Breast epithelium (tissue), 3 donors: ENCODE data around the gene PSMD5.

Experiments
- POLR2A ChIP-seq: fragments of 450-650 bp; IDR thresholded peaks from one replicate; pipeline ENCODE4 v1.6.1; 2016; ENCODE audit warnings: antibody characterized with exemption, mild to moderate bottlenecking, moderate library complexity
- POLR2AphosphoS5 ChIP-seq, 3 donors: sonication (generic); formaldehyde crosslinking; IDR thresholded peaks; one replicate each; pipeline ENCODE4 v1.6.1; 2017; ENCODE audit warnings: antibody characterized with exemption in 3 of 3
- TF ChIP-seq, protein P1 (sequence below), 3 donors: fragments of 450-650 bp; IDR thresholded peaks; one replicate each; pipeline ENCODE4 v1.5.1; 2016 to 2017; ENCODE audit warnings: antibody characterized with exemption in 3 of 3, mild to moderate bottlenecking in 3 of 3, moderate library complexity in 3 of 3

DNA sequence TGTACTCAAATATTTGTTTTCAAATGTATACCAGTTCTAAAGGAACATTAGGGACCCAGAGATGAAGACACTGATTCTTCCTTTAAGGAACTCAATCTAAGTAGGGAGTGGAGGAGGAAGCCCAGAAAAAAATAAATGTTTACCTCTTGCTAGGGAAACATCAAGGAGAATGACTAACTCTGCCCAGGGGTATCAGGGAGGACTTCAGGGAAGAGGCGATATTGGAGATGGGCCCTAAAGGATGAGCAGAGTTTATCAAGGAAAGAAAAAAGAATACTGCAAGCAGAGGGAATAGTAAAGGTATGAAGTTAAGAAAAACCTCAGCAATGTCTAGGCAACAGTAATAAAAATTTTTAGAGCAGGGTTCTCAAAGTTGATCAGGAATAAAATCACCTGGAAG lies 65.9 kb downstream of the PSMD5 start:
- TF ChIP-seq, protein P1, sequence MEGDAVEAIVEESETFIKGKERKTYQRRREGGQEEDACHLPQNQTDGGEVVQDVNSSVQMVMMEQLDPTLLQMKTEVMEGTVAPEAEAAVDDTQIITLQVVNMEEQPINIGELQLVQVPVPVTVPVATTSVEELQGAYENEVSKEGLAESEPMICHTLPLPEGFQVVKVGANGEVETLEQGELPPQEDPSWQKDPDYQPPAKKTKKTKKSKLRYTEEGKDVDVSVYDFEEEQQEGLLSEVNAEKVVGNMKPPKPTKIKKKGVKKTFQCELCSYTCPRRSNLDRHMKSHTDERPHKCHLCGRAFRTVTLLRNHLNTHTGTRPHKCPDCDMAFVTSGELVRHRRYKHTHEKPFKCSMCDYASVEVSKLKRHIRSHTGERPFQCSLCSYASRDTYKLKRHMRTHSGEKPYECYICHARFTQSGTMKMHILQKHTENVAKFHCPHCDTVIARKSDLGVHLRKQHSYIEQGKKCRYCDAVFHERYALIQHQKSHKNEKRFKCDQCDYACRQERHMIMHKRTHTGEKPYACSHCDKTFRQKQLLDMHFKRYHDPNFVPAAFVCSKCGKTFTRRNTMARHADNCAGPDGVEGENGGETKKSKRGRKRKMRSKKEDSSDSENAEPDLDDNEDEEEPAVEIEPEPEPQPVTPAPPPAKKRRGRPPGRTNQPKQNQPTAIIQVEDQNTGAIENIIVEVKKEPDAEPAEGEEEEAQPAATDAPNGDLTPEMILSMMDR (IDR thresholded peaks at IDR 0.05): no peak
- TF ChIP-seq POLR2AphosphoS5 (IDR thresholded peaks at IDR 0.05) (no peak), POLR2A (no peak)
